Eye (tissue), 1 donor: ENCODE data around the gene ARHGEF9.

Experiments
- DNase-seq: peaks from one replicate; pipeline ENCODE4 v3.0.0-alpha.2; 2015

The ARHGEF9 gene

GRCh38 chrX:63746278-63746677 lies 38.7 kb downstream of the ARHGEF9 start:
- no peak for DNase-seq

GRCh38 chrX:63744850-63745394 lies 40.1 kb downstream of the ARHGEF9 start:
- peak; percentile 66 for DNase-seq

- no peak for DNase-seq
These were observed 41.4 kb downstream of the ARHGEF9 start for GRCh38 chrX:63743596-63743995.

GRCh38 chrX:63740382-63740781 lies 44.6 kb downstream of the ARHGEF9 start:
- no peak for DNase-seq

GRCh38 chrX:63739885-63740284 lies 45.1 kb downstream of the ARHGEF9 start:
- DNase-seq: no peak

- no peak for DNase-seq
These were observed 46.3 kb downstream of the ARHGEF9 start for GRCh38 chrX:63738696-63739095.

- no peak for DNase-seq
These were observed 47.7 kb downstream of the ARHGEF9 start for GRCh38 chrX:63737131-63737921.

GRCh38 chrX:63735882-63736281 lies 49.1 kb downstream of the ARHGEF9 start:
- DNase-seq: no peak

GRCh38 chrX:63720293-63720692 lies 64.7 kb downstream of the ARHGEF9 start:
- DNase-seq: no peak

GRCh38 chrX:63719633-63720032 lies 65.4 kb downstream of the ARHGEF9 start:
- DNase-seq: no peak

- DNase-seq: no peak
These were observed 66.9 kb downstream of the ARHGEF9 start for GRCh38 chrX:63718010-63718694.

GRCh38 chrX:63713526-63713925 lies 71.5 kb downstream of the ARHGEF9 start:
- DNase-seq: peak; percentile 3

- no peak for DNase-seq
These were observed 76.2 kb downstream of the ARHGEF9 start for GRCh38 chrX:63708801-63709200.

GRCh38 chrX:63702556-63702955 lies 82.5 kb downstream of the ARHGEF9 start:
- no peak for DNase-seq

GRCh38 chrX:63686878-63687714 lies 97.9 kb downstream of the ARHGEF9 start:
- peak; percentile 17 for DNase-seq

GRCh38 chrX:63680423-63680822 lies 104.6 kb downstream of the ARHGEF9 start:
- no peak for DNase-seq

GRCh38 chrX:63679432-63679831 lies 105.6 kb downstream of the ARHGEF9 start:
- no peak for DNase-seq

GRCh38 chrX:63675716-63676115 lies 109.3 kb downstream of the ARHGEF9 start:
- DNase-seq: no peak

- DNase-seq: no peak
These were observed 111.1 kb downstream of the ARHGEF9 start for GRCh38 chrX:63673896-63674295.

- no peak for DNase-seq
These were observed 120.3 kb downstream of the ARHGEF9 start for GRCh38 chrX:63664741-63665140.

GRCh38 chrX:63664083-63664482 lies 120.9 kb downstream of the ARHGEF9 start:
- DNase-seq: no peak

- DNase-seq: no peak
These were observed 123.3 kb downstream of the ARHGEF9 start for GRCh38 chrX:63661676-63662075.

- DNase-seq: no peak
These were observed 126.1 kb downstream of the ARHGEF9 start for GRCh38 chrX:63658920-63659319.
